Fibroblast of lung (primary cell): ENCODE results near the gene OSBP2. TPM values are rescaled to one million over a fixed set of nuclear protein-coding genes. Genes with fewer than 3 reads are reported as not detected.

Experiments
- DNase-seq, 2 donors: peaks; one replicate each; pipeline versions ENCODE4 v3.0.0 to v3.0.0-alpha.2; 2010; ENCODE audit warnings: low read depth in 2 of 2
- H2AFZ ChIP-seq: 2 replicates; pipeline ENCODE4 v1.5.1; 2012; ENCODE audit warnings: low read length, control low read depth, inconsistent platforms
- H3K27ac ChIP-seq: 2 replicates; pipeline ENCODE4 v1.5.1; 2011; ENCODE audit warnings: low read length, control low read depth; ENCODE audit not compliant: insufficient read depth
- H3K27me3 ChIP-seq: 2 replicates; pipeline ENCODE4 v1.5.1; 2011; ENCODE audit warnings: mild to moderate bottlenecking, low read length; ENCODE audit not compliant: control insufficient read depth, insufficient read depth
- H3K36me3 ChIP-seq: 2 replicates; pipeline ENCODE4 v1.5.1; 2011; ENCODE audit warnings: low read length; ENCODE audit not compliant: control insufficient read depth, insufficient read depth
- H3K4me1 ChIP-seq: 2 replicates; pipeline ENCODE4 v1.5.1; 2011; ENCODE audit warnings: low read length; ENCODE audit not compliant: control insufficient read depth, insufficient read depth; ENCODE audit errors: extremely low read depth
- H3K4me2 ChIP-seq: 2 replicates; pipeline ENCODE4 v1.5.1; 2011; ENCODE audit warnings: low read length, control low read depth; ENCODE audit not compliant: insufficient read depth; ENCODE audit errors: extremely low read depth
- H3K4me3 ChIP-seq, 4 experiments: fragments of 200-600 bp in 1 of 4; sonication (generic) in 1 of 4; replicated peaks in 1 of 4; 2 replicates each; pipeline ENCODE4 v1.5.1; 2011 to 2016; ENCODE audit warnings: low read length in 4 of 4, low read depth in 3 of 4, mild to moderate bottlenecking in 3 of 4, control low read depth in 2 of 4, inconsistent platforms in 1 of 4, mixed read lengths in 1 of 4; ENCODE audit not compliant: insufficient read depth in 1 of 4; ENCODE audit errors: control extremely low read depth in 1 of 4
- H3K79me2 ChIP-seq: 2 replicates; pipeline ENCODE4 v1.5.1; 2012; ENCODE audit warnings: mild to moderate bottlenecking, low read length, inconsistent platforms; ENCODE audit not compliant: control insufficient read depth, insufficient read depth
- H3K9ac ChIP-seq: 2 replicates; pipeline ENCODE4 v1.5.1; 2011; ENCODE audit warnings: mild to moderate bottlenecking, low read length, control low read depth; ENCODE audit not compliant: insufficient read depth
- H3K9me3 ChIP-seq: 2 replicates; pipeline ENCODE4 v1.5.1; 2012; ENCODE audit warnings: low read depth, low read length; ENCODE audit not compliant: control insufficient read depth, insufficient read depth
- H4K20me1 ChIP-seq: 2 replicates; pipeline ENCODE4 v1.5.1; 2011; ENCODE audit warnings: low read length; ENCODE audit not compliant: control insufficient read depth, insufficient read depth; ENCODE audit errors: extremely low read depth
- CTCF ChIP-seq, 2 donors: IDR thresholded peaks in 1 of 2; conservative IDR thresholded peaks in 1 of 2; 1 replicate in 1 of 2; 2 replicates in 1 of 2; pipeline ENCODE4 v1.5.1; 2011 to 2012; ENCODE audit warnings: low read length in 2 of 2, control low read depth in 1 of 2, inconsistent platforms in 1 of 2, low read depth in 1 of 2, mild to moderate bottlenecking in 1 of 2
- EZH2 ChIP-seq: IDR thresholded peaks from 2 replicates; pipeline ENCODE4 v1.5.1; 2012; ENCODE audit warnings: low read length, control low read depth, mild to moderate bottlenecking; ENCODE audit errors: missing control alignments
- polyA plus RNA-seq, 2 donors: library from polyadenylated mRNA; depleted of rRNA in 1 of 2; stranded (reverse) in 1 of 2; unstranded in 1 of 2; fragments of >200 nt; gene quantifications; 2 replicates each; pipeline ENCODE4 v1.2.1, GENCODE V29; 2011 to 2012; ENCODE audit warnings: missing spikeins in 1 of 2
- total RNA-seq: library from RNA; depleted of rRNA; stranded (reverse); fragments of >200 nt; gene quantifications from 2 replicates; pipeline ENCODE4 v1.2.1, GENCODE V29; 2014

The OSBP2 gene
- total and polyA plus RNA-seq, 2 donors (not counting 1 experiment from before 2014, with no cell fraction given): 0.40 to 3.8 TPM

GRCh38 chr22:30943368-30943767, 248.7 kb downstream of the OSBP2 start:
- Histone ChIP-seq H3K4me3 (no peak overlapping the region), H3K27me3 (no peaks in the 10 kb centered on the region), H4K20me1 (no peaks in the 10 kb centered on the region), H3K4me1 (no peaks in the 10 kb centered on the region), H3K79me2 (no peaks in the 10 kb centered on the region), H2AFZ (no peak overlapping the region), H3K9me3 (no peaks in the 10 kb centered on the region), H3K36me3 (peaks cover 33% of the 10 kb centered on the region), H3K27ac (no peak overlapping the region), H3K9ac (no peak overlapping the region), H3K4me2 (no peak overlapping the region)
- TF ChIP-seq CTCF (conservative IDR thresholded peaks at IDR 0.05 in 1 of 2, IDR thresholded peaks at IDR 0.05 in 1 of 2; ENCODE audit: low read depth in 1 of 2, low read length in 2 of 2): no peak
- no peak for TF ChIP-seq EZH2
- DNase-seq: no peak

- H3K4me1 ChIP-seq: no peaks in the 10 kb centered on the region
- no peak for DNase-seq
- H4K20me1 ChIP-seq: no peaks in the 10 kb centered on the region
- no peaks in the 10 kb centered on the region for H3K9me3 ChIP-seq
- no peaks in the 10 kb centered on the region for H3K79me2 ChIP-seq
- H3K27ac ChIP-seq: no peak overlapping the region
- no peak overlapping the region for H2AFZ ChIP-seq
- peaks cover 31% of the 10 kb centered on the region for H3K36me3 ChIP-seq
- H3K4me3 ChIP-seq: no peak overlapping the region
- TF ChIP-seq EZH2 (no peak), CTCF (conservative IDR thresholded peaks at IDR 0.05 in 1 of 2, IDR thresholded peaks at IDR 0.05 in 1 of 2; ENCODE audit: low read depth in 1 of 2, low read length in 2 of 2) (no peak)
- H3K4me2 ChIP-seq: no peak overlapping the region
- no peak overlapping the region for H3K9ac ChIP-seq
- no peaks in the 10 kb centered on the region for H3K27me3 ChIP-seq
Observed at GRCh38 chr22:30944986-30945385, 250.3 kb downstream of the OSBP2 start.

- Histone ChIP-seq H3K79me2 (no peaks in the 10 kb centered on the region), H3K9me3 (no peaks in the 10 kb centered on the region), H3K36me3 (peaks cover 30% of the 10 kb centered on the region), H3K27ac (no peak overlapping the region), H3K4me3 (no peak overlapping the region), H3K9ac (no peak overlapping the region), H3K4me2 (no peak overlapping the region), H4K20me1 (no peaks in the 10 kb centered on the region), H2AFZ (no peak overlapping the region), H3K4me1 (no peaks in the 10 kb centered on the region), H3K27me3 (no peaks in the 10 kb centered on the region)
- TF ChIP-seq EZH2: no peak
- no peak for TF ChIP-seq CTCF (conservative IDR thresholded peaks at IDR 0.05 in 1 of 2, IDR thresholded peaks at IDR 0.05 in 1 of 2; ENCODE audit: low read depth in 1 of 2, low read length in 2 of 2)
- no peak for DNase-seq
Observed at GRCh38 chr22:30945653-30946052, 251.0 kb downstream of the OSBP2 start.
